ENCODE results near the gene NOTCH1.
"Not testable (repeated sequence)": the region's sequence is repeated elsewhere in the genome, so short reads cannot be mapped to it uniquely, and the experiment has no call there.

The NOTCH1 gene

GRCh38 chr9:136585531-136586120 is 39.8 kb upstream of the NOTCH1 start:
- in situ Hi-C loops (cut with MboI; ENCODE audit: low pct_unique_long_range_greater_than_20kb, low sequenced_read_pairs, unreplicated experiment) = no loop called here
- no peak for DNase-seq (ENCODE audit: low spot score)
- no peak for TF ChIP-seq CTCF (IDR thresholded peaks at IDR 0.05; ENCODE audit: extremely low read depth, insufficient read depth, missing control alignments)

GRCh38 chr9:136584934-136585333 is 39.1 kb upstream of the NOTCH1 start:
- no peak for DNase-seq (ENCODE audit: low spot score)
- in situ Hi-C loops (cut with MboI; ENCODE audit: low pct_unique_long_range_greater_than_20kb, low sequenced_read_pairs, unreplicated experiment) = no loop called here
- TF ChIP-seq CTCF (IDR thresholded peaks at IDR 0.05; ENCODE audit: extremely low read depth, insufficient read depth, missing control alignments) = no peak

- in situ Hi-C loops (cut with MboI; ENCODE audit: low pct_unique_long_range_greater_than_20kb, low sequenced_read_pairs, unreplicated experiment) = no loop called here
- no peak for TF ChIP-seq CTCF (IDR thresholded peaks at IDR 0.05; ENCODE audit: extremely low read depth, insufficient read depth, missing control alignments)
- no peak for DNase-seq (ENCODE audit: low spot score)
Measured at GRCh38 chr9:136584401-136584932, 38.6 kb upstream of the NOTCH1 start.

- no peak for DNase-seq (ENCODE audit: low spot score)
- TF ChIP-seq CTCF (IDR thresholded peaks at IDR 0.05; ENCODE audit: extremely low read depth, insufficient read depth, missing control alignments) = no peak
- in situ Hi-C loops (cut with MboI; ENCODE audit: low pct_unique_long_range_greater_than_20kb, low sequenced_read_pairs, unreplicated experiment) = no loop called here
Measured at GRCh38 chr9:136582977-136583735, 37.3 kb upstream of the NOTCH1 start.

- TF ChIP-seq CTCF (IDR thresholded peaks at IDR 0.05; ENCODE audit: extremely low read depth, insufficient read depth, missing control alignments) = no peak
- in situ Hi-C loops (cut with MboI; ENCODE audit: low pct_unique_long_range_greater_than_20kb, low sequenced_read_pairs, unreplicated experiment) = no loop called here
- DNase-seq (ENCODE audit: low spot score) = no peak
Measured at GRCh38 chr9:136581614-136582447, 36.0 kb upstream of the NOTCH1 start.

GRCh38 chr9:136579650-136580219 is 33.9 kb upstream of the NOTCH1 start:
- in situ Hi-C loops (cut with MboI; ENCODE audit: low pct_unique_long_range_greater_than_20kb, low sequenced_read_pairs, unreplicated experiment); DNase-seq (ENCODE audit: low spot score): not testable (repeated sequence)

Measured in GM13977 (cell line).